Hepatocyte (in vitro differentiated cells): ENCODE measurements around the gene BACH1.

Experiments used
- EZH2 ChIP-seq: fragments of 200-600 bp; sonication (generic); IDR thresholded peaks from 2 replicates; pipeline ENCODE4 v1.6.1; 2016; ENCODE audit warnings: antibody characterized with exemption, mild to moderate bottlenecking, borderline replicate concordance
- TF ChIP-seq, protein P1 (sequence below): fragments of 200-600 bp; sonication (generic); IDR thresholded peaks from 2 replicates; pipeline ENCODE4 v1.5.1; 2016; ENCODE audit warnings: antibody characterized with exemption, mild to moderate bottlenecking; ENCODE audit not compliant: poor library complexity

DNA sequence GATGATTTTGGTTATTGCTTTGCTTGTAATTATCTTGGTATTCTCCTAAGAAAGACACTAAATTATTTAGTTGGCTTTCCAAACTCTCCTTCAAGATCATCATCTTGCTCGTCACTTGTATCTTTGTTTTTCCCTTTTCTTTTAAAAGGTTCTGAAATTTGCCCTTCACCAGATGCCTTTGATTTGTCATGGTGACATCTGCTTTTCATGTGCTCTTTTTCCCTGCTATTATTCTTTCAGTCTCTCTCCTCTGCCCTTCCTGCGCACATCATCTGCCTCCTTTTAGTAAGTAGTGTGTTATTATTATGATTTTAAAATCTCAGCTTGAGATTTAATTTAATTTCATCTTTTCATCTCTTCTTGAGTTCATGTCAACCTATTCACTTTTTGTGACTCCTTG is 92.1 kb downstream of the BACH1 start:
- TF ChIP-seq, protein P1, sequence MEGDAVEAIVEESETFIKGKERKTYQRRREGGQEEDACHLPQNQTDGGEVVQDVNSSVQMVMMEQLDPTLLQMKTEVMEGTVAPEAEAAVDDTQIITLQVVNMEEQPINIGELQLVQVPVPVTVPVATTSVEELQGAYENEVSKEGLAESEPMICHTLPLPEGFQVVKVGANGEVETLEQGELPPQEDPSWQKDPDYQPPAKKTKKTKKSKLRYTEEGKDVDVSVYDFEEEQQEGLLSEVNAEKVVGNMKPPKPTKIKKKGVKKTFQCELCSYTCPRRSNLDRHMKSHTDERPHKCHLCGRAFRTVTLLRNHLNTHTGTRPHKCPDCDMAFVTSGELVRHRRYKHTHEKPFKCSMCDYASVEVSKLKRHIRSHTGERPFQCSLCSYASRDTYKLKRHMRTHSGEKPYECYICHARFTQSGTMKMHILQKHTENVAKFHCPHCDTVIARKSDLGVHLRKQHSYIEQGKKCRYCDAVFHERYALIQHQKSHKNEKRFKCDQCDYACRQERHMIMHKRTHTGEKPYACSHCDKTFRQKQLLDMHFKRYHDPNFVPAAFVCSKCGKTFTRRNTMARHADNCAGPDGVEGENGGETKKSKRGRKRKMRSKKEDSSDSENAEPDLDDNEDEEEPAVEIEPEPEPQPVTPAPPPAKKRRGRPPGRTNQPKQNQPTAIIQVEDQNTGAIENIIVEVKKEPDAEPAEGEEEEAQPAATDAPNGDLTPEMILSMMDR, result no peak
- TF ChIP-seq EZH2, result no peak
